Pulmonary artery endothelial cell (primary cell): ENCODE measurements around the gene FBLIM1. TPM values are rescaled to one million over a fixed set of nuclear protein-coding genes. Genes with fewer than 3 reads are reported as not detected.

ENCODE experiments used
- DNase-seq: peaks from one replicate; pipeline ENCODE4 v3.0.0-alpha.2; 2011; ENCODE audit warnings: low read depth, low spot score
- total RNA-seq: library from RNA; depleted of rRNA; stranded (reverse); fragments of >200 nt; gene quantifications from 2 replicates; pipeline ENCODE4 v1.2.3, GENCODE V29; 2014

FBLIM1 gene
- total RNA-seq, 1 donor from 2014 or later: 321 TPM

GRCh38 chr1:15765495-15766194 is 7.0 kb downstream of the FBLIM1 start:
- peak; percentile 72 for DNase-seq

DNA sequence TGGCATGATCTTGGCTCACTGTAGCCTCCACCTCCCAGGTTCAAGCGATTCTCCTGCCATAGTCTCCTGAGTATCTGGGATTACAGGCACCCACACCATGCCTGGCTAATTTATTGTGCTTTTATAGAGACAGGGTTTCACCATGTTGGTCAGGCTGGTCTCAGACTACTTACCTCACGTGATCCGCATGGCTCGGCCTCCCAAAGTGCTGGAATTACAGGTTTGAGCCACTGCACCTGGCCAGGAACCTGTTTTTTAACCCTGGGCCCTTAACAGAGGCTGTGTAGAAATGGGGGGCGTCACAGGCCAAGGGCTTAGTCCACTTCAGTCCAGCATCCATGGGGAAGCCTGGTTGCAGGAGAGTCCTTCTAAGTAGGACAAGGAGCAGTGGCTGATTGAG is 9.3 kb downstream of the FBLIM1 start:
- DNase-seq: no peak

DNA sequence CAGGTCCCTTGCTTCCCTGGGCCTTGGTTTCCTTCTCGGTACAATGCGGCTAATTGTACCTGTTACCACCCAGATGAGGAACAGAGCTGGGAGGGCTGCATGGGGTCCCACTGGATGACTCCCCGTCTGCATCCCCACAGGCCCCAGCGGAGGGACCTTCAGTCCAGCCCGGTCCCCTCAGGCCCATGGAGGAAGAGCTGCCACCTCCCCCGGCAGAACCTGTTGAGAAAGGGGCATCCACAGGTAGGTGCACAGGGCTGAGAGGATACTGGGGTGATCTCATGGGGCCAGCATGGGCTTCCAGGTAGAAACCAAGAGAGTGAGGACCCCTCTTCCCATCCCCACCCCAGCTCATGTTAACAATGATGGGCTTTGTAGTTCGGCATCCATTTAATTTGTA is 9.8 kb downstream of the FBLIM1 start:
- no peak for DNase-seq

GRCh38 chr1:15770313-15770962 is 11.8 kb downstream of the FBLIM1 start:
- DNase-seq: no peak

- DNase-seq: no peak
Measured at GRCh38 chr1:15771836-15772515, 13.4 kb downstream of the FBLIM1 start.

GRCh38 chr1:15775706-15776105 is 17.1 kb downstream of the FBLIM1 start:
- DNase-seq: no peak

- DNase-seq: no peak
Measured at GRCh38 chr1:15777909-15778707, 19.5 kb downstream of the FBLIM1 start.

DNA sequence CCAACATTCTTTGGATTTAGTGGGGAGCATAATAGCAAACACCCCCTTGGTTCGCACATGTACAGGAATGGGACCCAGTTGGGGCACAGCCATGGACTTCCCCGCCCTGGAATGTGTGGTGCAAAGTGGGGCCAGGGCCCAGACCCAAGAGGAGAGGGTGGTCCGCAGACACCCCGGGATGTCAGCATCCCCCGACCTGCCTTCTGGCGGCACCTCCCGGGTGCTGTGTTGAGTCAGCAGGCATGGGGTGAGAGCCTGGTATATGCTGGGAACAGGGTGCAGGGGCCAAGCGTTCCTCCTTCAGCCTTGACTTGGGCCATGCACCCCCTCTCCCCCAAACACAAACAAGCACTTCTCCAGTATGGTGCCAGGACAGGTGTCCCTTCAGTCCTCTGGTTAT is 27.1 kb downstream of the FBLIM1 start:
- DNase-seq: no peak

- DNase-seq: no peak
Measured at GRCh38 chr1:15786581-15786980, 28.0 kb downstream of the FBLIM1 start.

GRCh38 chr1:15788624-15789301 is 30.2 kb downstream of the FBLIM1 start:
- no peak for DNase-seq

- DNase-seq: no peak
Measured at GRCh38 chr1:15796086-15796462, 37.5 kb downstream of the FBLIM1 start.

GRCh38 chr1:15797614-15798390 is 39.2 kb downstream of the FBLIM1 start:
- DNase-seq: no peak

DNA sequence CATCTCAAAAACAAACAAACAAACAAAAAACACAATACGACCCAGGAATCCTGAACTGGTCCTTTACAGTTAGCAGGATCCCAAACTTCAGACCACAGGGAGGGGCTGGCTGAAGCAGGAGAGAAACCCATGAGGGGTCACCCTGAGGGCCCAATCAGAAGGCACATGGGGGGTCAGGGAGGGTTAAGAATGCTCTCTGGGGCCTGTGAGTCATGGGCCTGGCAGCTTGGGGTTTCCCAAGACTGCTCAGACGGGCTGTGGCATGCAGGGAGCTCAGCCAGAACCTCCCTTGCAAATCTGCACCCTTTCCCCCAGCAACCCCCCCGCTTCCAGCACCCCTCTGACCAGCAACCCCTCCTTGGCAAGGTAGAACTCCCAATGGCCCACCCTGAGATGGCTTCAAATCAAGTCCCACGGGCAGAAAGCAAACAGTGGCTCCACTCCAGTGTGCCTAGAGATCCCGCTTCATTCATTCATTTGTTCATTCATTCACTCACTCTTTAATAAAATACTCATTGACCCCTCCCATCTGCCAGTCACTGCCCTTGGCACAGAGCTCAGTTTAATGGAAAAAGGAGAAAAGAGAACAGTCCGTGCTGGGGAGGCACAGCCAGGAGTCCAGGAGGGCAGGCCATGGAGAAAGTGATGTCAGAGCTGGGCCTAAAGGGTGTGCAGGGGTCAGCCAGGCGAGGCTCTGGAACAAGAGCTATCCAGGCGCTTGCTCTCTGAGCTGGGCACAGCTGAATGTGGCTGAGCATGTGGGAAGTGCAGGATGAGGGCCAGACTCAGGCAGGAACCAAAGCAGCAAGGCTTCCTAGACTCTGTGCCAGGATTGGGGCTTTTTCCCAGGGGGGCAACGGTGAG is 40.6 kb downstream of the FBLIM1 start:
- DNase-seq: peak; percentile 82

DNA sequence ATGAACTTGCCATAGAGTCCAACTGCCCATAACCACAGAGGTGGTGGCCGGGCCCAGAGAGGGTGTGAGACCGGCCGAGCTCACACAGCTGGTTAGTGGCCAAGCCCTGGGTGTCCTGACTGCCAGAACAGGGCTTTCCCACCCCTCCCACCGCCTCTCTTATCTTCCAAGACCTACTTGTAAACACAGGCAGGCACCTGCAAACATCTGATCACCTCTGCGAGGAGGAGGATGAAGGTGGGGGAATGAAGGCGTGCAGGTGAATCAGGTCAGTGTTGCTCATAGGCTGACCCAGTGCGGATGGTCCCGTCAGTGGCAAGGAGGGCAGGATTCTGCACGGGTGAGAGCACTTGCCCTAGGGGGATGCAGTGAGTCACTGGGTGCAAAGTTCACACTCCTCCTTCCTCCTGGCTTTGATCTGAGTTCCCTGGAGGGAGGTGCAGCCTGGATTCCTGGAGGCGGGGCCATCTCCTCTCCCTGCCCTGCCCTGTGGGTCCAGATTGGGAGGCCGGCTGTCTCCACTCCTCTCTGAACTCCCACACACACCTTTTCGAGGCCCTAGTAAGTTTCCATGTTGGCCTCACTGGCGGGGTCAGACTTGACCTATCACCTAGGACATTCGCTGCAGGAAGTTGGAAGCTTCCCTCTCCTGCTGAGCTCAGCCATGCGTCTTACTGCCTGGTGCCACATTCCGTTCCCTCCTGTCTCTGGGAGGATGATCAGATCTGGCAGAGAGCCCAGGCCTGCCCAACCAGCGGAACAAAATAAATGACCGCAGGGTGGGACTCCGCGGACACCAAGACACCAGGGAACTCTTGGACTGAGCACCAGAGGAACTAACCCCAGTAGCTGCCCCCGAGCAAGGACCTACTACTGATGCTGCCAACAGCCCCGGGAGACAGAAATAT is 41.6 kb downstream of the FBLIM1 start:
- no peak for DNase-seq

DNA sequence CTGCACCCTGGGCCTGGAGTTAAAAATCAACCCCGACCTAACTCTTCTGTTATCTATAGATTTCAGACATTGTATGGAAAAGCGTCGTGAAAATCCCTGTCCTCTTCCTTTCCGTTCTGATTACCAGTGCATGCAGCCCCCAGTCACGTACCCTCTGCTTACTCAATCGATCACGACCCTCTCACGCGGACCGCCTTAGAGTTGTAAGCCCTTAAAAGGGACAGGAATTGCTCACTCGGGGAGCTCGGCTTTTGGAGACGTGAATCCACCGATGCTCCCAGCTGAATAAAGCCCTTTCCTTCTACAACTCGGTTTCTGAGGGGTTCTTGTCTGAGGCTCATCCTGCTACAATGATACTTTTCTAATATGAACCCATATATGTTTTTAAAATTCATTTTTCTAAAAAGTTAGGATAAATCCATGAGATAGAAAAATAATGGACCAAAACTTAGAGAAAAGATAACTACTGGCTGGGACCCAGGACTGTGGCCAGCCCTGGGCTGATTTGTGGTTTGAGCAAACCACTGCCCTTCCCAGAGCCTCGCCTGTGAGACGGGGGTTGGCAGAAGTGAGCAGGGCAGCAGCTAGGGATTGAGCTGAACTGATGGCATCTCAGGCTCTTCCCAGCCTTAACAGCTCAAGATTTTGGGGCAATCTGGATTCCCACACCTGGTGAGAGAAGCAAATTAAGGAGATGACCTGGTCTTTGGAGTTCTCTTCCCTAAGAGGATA is 43.8 kb downstream of the FBLIM1 start:
- DNase-seq: no peak

DNA sequence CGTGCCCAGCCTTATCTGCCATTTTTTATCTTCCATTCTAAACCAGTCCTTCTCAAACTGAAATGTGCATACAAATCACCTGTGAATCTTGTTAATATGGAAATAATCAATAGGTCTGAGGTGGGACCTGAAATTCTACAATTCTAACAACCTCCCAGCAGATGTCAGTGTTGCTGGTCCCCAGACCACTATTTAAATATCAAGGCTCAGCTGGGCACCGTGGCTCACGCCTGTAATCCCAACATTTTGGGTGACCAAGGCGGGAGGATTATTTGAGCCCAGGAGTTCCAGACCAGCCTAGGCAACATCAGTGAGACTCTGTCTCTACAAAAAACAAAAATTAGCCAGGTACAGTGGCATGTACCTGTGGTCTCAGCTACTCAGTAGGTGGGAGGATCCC is 44.8 kb downstream of the FBLIM1 start:
- no peak for DNase-seq

GRCh38 chr1:15804060-15804459 is 45.5 kb downstream of the FBLIM1 start:
- DNase-seq: no peak

DNA sequence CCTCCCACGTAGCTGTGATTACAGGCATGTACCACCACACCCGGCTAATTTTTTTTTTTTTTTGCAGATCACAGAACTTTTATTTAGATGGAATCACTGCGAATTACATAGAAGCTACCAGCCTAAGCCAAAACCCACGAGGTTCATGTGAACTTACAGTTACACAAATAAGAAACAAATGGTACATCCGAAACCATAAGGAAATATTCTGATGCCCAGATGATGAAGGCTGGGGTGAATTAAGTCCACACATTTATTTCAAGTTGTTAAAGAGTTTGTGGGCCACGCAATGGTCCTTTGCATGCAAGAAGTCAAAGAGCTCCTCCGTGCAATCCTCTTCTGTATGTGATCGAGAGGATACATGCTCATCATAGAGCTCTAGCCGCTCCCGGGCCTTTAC is 48.5 kb downstream of the FBLIM1 start:
- DNase-seq: no peak
